ENCODE results near the gene KCNE3. TPM values are rescaled to one million over a fixed set of nuclear protein-coding genes. Genes with fewer than 3 reads are reported as not detected.
A peak's percentile ranks its signal among the peaks of the same experiment; 100 is the strongest.

KCNE3 gene
- polyA plus RNA-seq (2012; ENCODE audit: insufficient read depth, insufficient read length), result not detected

GRCh38 chr11:74466916-74467885, at the start of gene KCNE3:
TSS of gene KCNE3 (minus strand) at chr11:74467549. CDS start at chr11:74457563, 9,986 bp downstream.
- DNase-seq (ENCODE audit: low read depth, low spot score), result no peak
- H3K4me3 ChIP-seq (ENCODE audit: low read length), result no peak within 1 kb of the TSS

DNA sequence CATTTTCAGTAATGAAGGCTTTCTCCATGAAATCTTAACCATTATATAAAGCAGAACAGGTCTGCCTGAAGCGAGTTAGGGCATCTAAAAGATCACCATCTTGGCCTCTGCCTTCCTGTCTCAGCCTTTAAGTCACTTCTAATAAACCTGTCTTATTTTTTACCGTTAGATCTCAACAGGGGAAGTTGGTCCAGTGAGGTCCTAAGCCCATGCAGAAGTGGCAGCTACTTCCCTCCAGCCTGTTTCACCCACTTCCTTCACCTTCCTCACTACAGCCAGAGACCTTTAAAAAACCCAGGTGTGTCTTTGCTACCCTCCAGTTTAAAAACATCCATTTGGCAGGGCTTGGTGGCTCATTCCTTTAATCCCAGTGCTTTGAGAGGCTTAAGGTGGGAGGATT, 40.2 kb upstream of the KCNE3 start:
- no peak overlapping the region for H3K4me3 ChIP-seq (ENCODE audit: low read length)
- DNase-seq (ENCODE audit: low read depth, low spot score), result no peak

DNA sequence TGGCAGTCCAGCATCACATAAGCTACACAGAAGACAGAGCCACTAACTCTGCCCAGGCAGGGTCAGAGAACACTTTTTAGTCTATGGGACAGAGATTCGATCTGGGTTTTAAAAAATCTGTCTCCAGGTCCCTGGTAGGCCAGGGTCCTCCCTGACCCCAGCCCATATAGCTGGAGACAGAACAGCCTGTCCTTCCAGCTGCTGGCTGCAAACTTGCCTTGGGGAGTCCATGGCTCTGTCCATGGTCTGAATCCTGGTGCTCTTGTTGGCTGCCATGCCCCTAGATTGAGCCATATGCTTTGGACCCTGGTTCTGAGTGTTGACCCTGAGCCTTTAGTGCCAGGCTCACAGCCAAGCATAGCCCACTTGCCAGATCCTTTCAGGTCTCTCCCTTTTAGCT, 39.5 kb upstream of the KCNE3 start:
- DNase-seq (ENCODE audit: low read depth, low spot score), result no peak
- no peak overlapping the region for H3K4me3 ChIP-seq (ENCODE audit: low read length)

DNA sequence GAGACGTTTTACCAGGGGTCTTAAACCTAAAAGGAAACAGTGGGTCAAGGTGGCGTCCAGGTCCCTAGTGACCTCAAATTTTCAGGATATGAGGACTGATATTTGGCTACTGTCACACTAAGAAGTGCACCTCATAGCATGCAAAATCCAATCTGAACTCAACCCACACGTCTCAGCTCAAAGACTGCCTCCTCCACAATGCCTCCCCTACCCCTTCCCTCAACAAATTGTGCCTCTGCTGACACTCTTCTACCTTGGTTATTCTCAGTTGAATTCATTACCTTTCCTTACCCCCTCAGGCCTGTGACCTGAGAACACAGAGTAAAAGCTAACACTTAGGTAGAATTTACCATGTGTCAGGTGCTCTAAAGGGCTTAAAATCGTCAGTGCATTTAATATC, 38.6 kb upstream of the KCNE3 start:
- DNase-seq (ENCODE audit: low read depth, low spot score), result no peak
- H3K4me3 ChIP-seq (ENCODE audit: low read length), result no peak overlapping the region

- DNase-seq (ENCODE audit: low read depth, low spot score), result no peak
Measured at GRCh38 chr11:74504100-74504691, 36.8 kb upstream of the KCNE3 start.

GRCh38 chr11:74494916-74495315, 27.6 kb upstream of the KCNE3 start:
- DNase-seq (ENCODE audit: low read depth, low spot score), result no peak
- no peak overlapping the region for H3K4me3 ChIP-seq (ENCODE audit: low read length)

More at GRCh38 chr11:74504100-74504691, 36.8 kb upstream of the KCNE3 start:
- H3K4me3 ChIP-seq (ENCODE audit: low read length), result no peak overlapping the region

DNA sequence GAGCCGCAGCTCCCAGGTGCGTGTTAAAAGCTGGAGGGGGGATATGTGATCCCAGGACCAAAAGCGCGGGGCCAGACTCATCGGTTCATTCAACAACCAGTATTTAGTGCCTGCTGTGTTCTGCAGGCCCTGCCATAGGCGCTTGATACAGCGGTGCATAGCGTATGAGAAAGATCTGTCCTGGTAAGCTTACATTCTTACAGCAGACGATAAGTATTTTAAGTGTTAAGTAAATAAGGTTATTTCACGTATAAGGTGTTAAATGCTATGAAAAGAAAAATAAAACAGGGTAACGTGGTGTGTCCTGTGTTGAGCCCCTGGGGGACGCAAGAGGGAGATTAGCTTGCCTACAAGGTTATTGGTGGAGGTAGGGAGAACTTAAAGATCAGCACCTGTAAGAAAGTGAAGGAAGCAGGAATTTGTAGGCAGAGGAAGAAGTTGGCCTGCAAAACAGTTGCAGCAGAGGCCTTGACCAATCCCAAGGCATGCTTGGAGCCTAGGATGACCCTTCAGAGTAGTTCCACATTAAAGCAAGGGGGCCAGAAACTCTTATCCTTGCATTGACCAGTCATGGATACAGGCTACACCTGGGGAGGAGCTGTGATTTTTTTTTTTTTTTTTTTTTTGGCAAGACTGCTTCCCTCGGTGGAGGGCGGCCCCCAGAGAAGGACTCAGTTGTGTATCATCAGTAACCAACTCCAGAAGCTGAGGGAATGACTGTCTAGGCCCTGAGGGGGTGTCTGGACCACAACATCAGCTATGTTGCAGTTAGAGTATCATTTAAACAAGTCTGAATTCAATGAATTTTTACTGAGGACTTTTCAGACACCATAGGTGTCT, 26.7 kb upstream of the KCNE3 start:
- H3K4me3 ChIP-seq (ENCODE audit: low read length), result peak overlapping the region; percentile 55
- DNase-seq (ENCODE audit: low read depth, low spot score), result no peak

GRCh38 chr11:74492974-74493790, 25.8 kb upstream of the KCNE3 start, which contains the start of gene LIPT2:
TSS of gene LIPT2 (minus strand) at chr11:74493724. CDS start at chr11:74493703, 21 bp downstream.
- H3K4me3 ChIP-seq (ENCODE audit: low read length), result peak within 1 kb of the TSS; percentile 55
- DNase-seq (ENCODE audit: low read depth, low spot score), result peak; percentile 96

- H3K4me3 ChIP-seq (ENCODE audit: low read length), result no peak overlapping the region
- no peak for DNase-seq (ENCODE audit: low read depth, low spot score)
Measured at GRCh38 chr11:74492084-74492483, 24.7 kb upstream of the KCNE3 start.

GRCh38 chr11:74490941-74491340, 23.6 kb upstream of the KCNE3 start:
- DNase-seq (ENCODE audit: low read depth, low spot score), result no peak
- no peak overlapping the region for H3K4me3 ChIP-seq (ENCODE audit: low read length)

GRCh38 chr11:74487875-74488274, 20.5 kb upstream of the KCNE3 start:
- no peak for DNase-seq (ENCODE audit: low read depth, low spot score)
- no peak overlapping the region for H3K4me3 ChIP-seq (ENCODE audit: low read length)

DNA sequence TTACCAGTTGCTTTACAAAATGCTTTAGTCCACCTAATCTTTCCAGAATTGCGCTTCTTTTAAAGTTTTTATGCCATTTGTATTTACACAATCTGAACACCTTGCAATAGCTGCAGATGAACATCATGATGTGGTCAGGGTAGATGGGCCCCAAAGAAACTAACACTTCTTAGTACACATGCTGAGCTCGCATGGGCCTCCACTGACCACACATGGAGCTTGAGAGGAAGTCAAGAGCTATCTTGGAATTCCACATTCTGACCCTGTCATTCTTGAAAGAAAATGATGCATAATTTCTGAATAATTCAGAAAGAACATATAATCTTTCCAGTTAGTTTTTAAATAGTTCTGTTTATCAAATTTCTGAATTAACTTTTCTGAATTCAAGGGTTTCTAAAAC, 18.5 kb upstream of the KCNE3 start:
- DNase-seq (ENCODE audit: low read depth, low spot score), result no peak
- H3K4me3 ChIP-seq (ENCODE audit: low read length), result no peak overlapping the region

GRCh38 chr11:74480688-74481417, 13.5 kb upstream of the KCNE3 start:
- H3K4me3 ChIP-seq (ENCODE audit: low read length), result no peak overlapping the region
- no peak for DNase-seq (ENCODE audit: low read depth, low spot score)

DNA sequence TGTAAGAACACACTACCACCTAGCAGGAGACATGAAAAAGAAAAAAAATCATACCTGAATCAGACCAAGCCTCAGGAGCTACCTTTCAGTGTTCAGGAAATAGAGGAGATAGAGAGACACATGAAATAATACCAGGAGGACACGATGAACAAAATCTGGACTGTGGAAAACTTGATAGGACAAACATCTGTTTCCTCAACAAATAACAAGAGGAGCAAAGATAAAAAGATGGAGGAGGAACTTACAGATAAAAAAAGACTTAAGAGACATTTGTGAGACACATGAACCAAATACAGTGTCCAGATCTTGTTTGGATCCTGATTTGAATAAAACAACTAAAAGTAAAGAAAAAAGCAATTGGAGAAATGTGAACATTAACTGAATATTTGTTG, 12.4 kb upstream of the KCNE3 start:
- no peak overlapping the region for H3K4me3 ChIP-seq (ENCODE audit: low read length)
- DNase-seq (ENCODE audit: low read depth, low spot score), result no peak

GRCh38 chr11:74478877-74479731, 11.8 kb upstream of the KCNE3 start:
- no peak for DNase-seq (ENCODE audit: low read depth, low spot score)
- H3K4me3 ChIP-seq (ENCODE audit: low read length), result no peak overlapping the region

GRCh38 chr11:74476536-74476935, 9.2 kb upstream of the KCNE3 start:
- H3K4me3 ChIP-seq (ENCODE audit: low read length), result no peak overlapping the region
- no peak for DNase-seq (ENCODE audit: low read depth, low spot score)

GRCh38 chr11:74474316-74474715, 7.0 kb upstream of the KCNE3 start:
- no peak for DNase-seq (ENCODE audit: low read depth, low spot score)
- H3K4me3 ChIP-seq (ENCODE audit: low read length), result no peak overlapping the region
